Astrocyte (in vitro differentiated cells and primary cell): ENCODE results near the gene ALK. TPM values are rescaled to one million over a fixed set of nuclear protein-coding genes. Genes with fewer than 3 reads are reported as not detected.
"Not testable (repeated sequence)": the region's sequence is repeated elsewhere in the genome, so short reads cannot be mapped to it uniquely, and the experiment has no call there.

ENCODE experiments used
- DNase-seq: peaks from one replicate; pipeline ENCODE4 v3.0.0-alpha.2; 2010; ENCODE audit warnings: low read depth
- FAIRE-seq: peaks from 2 replicates; lab custom pipeline; 2011; peaks lifted over from hg19 to GRCh38; lab: Jason Lieb, UNC
- H2AFZ ChIP-seq: 2 replicates; pipeline ENCODE4 v1.6.0; 2012; ENCODE audit warnings: low read depth, low read length, inconsistent platforms
- H3K27ac ChIP-seq: 2 replicates; pipeline ENCODE4 v1.5.1; 2011; ENCODE audit warnings: low read depth, low read length, inconsistent platforms
- H3K27me3 ChIP-seq: 2 replicates; pipeline ENCODE4 v1.6.0; 2011; ENCODE audit warnings: low read length, inconsistent platforms; ENCODE audit not compliant: insufficient read depth
- H3K36me3 ChIP-seq: 2 replicates; pipeline ENCODE4 v1.5.1; 2011; ENCODE audit warnings: low read length, inconsistent platforms; ENCODE audit not compliant: insufficient read depth
- H3K4me1 ChIP-seq: 2 replicates; pipeline ENCODE4 v1.5.1; 2011; ENCODE audit warnings: low read length, inconsistent platforms; ENCODE audit not compliant: insufficient read depth
- H3K4me2 ChIP-seq: 2 replicates; pipeline ENCODE4 v1.6.0; 2012; ENCODE audit warnings: low read length, inconsistent platforms
- H3K4me3 ChIP-seq: 2 replicates; pipeline ENCODE4 v1.5.1; 2011; ENCODE audit warnings: low read depth, mild to moderate bottlenecking, low read length, inconsistent platforms; ENCODE audit not compliant: insufficient read depth
- H3K79me2 ChIP-seq: 2 replicates; pipeline ENCODE4 v1.6.0; 2012; ENCODE audit warnings: mild to moderate bottlenecking, low read length, inconsistent platforms; ENCODE audit not compliant: insufficient read depth
- H3K9ac ChIP-seq: 2 replicates; pipeline ENCODE4 v1.6.0; 2012; ENCODE audit warnings: mild to moderate bottlenecking, low read length, inconsistent platforms
- H3K9me3 ChIP-seq: 2 replicates; pipeline ENCODE4 v1.5.1; 2012; ENCODE audit warnings: low read depth, mild to moderate bottlenecking, low read length, inconsistent platforms; ENCODE audit not compliant: insufficient read depth
- H4K20me1 ChIP-seq: 2 replicates; pipeline ENCODE4 v1.6.0; 2012; ENCODE audit warnings: low read length, inconsistent platforms; ENCODE audit not compliant: insufficient read depth
- H3K27ac Mint-ChIP-seq: one replicate; pipeline ENCODE4 v1.8.0; 2021; ENCODE audit warnings: mild to moderate bottlenecking, mixed read lengths; ENCODE audit not compliant: unreplicated experiment
- H3K27me3 Mint-ChIP-seq: one replicate; pipeline ENCODE4 v1.8.0; 2021; ENCODE audit warnings: low read depth, mixed read lengths; ENCODE audit not compliant: unreplicated experiment
- H3K36me3 Mint-ChIP-seq: one replicate; pipeline ENCODE4 v1.8.0; 2021; ENCODE audit warnings: low read depth, mixed read lengths; ENCODE audit not compliant: unreplicated experiment
- H3K4me1 Mint-ChIP-seq: one replicate; pipeline ENCODE4 v1.8.0; 2021; ENCODE audit warnings: low read depth, mixed read lengths; ENCODE audit not compliant: unreplicated experiment
- H3K4me3 Mint-ChIP-seq: one replicate; pipeline ENCODE4 v1.8.0; 2021; ENCODE audit warnings: mild to moderate bottlenecking, moderate library complexity, mixed read lengths; ENCODE audit not compliant: unreplicated experiment
- H3K9me3 Mint-ChIP-seq: one replicate; pipeline ENCODE4 v1.8.0; 2021; ENCODE audit warnings: mild to moderate bottlenecking, mixed read lengths; ENCODE audit not compliant: unreplicated experiment
- CTCF ChIP-seq: IDR thresholded peaks from 2 replicates; pipeline ENCODE4 v1.5.1; 2011; ENCODE audit warnings: low read depth, mild to moderate bottlenecking, inconsistent platforms, low read length, moderate library complexity; ENCODE audit not compliant: insufficient read depth
- EZH2 ChIP-seq: IDR thresholded peaks from 2 replicates; pipeline ENCODE4 v1.6.1; 2012; ENCODE audit warnings: mild to moderate bottlenecking, low read length, inconsistent platforms; ENCODE audit not compliant: insufficient read depth
- total RNA-seq: library from RNA; stranded (reverse); gene quantifications from 2 replicates; pipeline ENCODE4 v1.2.1, GENCODE V29; 2021

The ALK gene
- total RNA-seq, 1 donor from 2014 or later: 0.16 TPM

DNA sequence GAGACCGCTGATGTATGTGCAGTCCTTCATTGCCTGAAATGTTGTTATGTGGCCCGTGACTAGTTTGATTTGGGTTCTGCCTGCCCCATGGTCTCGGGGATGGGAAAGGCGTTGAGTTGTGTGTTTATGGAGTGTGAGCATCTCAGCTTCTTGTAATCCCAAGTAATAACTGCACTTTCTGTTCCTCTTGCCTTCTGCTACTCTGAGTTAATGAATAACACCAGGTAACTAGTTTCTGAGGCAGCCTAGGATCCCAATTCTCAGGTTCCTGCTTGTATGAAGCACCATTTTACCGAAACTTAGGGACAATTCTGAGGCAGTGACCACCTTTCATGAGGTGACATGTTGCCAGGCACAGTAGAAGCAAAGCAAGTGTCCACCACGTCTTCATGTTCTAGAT, 170.0 kb downstream of the ALK start:
- H3K4me3 ChIP-seq: no peak overlapping the region
- no peaks in the 10 kb centered on the region for H4K20me1 ChIP-seq
- no peaks in the 10 kb centered on the region for H3K36me3 ChIP-seq
- no peaks in the 10 kb centered on the region for H3K36me3 Mint-ChIP-seq
- no peak overlapping the region for H3K4me3 Mint-ChIP-seq
- no peak overlapping the region for H3K4me2 ChIP-seq
- no peak overlapping the region for H2AFZ ChIP-seq
- peaks cover 8% of the 10 kb centered on the region for H3K27me3 Mint-ChIP-seq
- peaks cover 36% of the 10 kb centered on the region for H3K4me1 ChIP-seq
- H3K79me2 ChIP-seq: no peaks in the 10 kb centered on the region
- no peak overlapping the region for H3K9ac ChIP-seq
- no peak overlapping the region for H3K27ac ChIP-seq
- H3K27me3 ChIP-seq: no peaks in the 10 kb centered on the region
- FAIRE-seq (no peak), DNase-seq (no peak)
- H3K9me3 Mint-ChIP-seq: peaks cover 2% of the 10 kb centered on the region
- no peaks in the 10 kb centered on the region for H3K9me3 ChIP-seq
- peaks cover 10% of the 10 kb centered on the region for H3K4me1 Mint-ChIP-seq
- TF ChIP-seq EZH2 (no peak), CTCF (no peak)
- no peak overlapping the region for H3K27ac Mint-ChIP-seq

GRCh38 chr2:29750463-29750862, 170.9 kb downstream of the ALK start:
- not testable (repeated sequence) for H2AFZ ChIP-seq, H3K4me1 Mint-ChIP-seq, H3K4me3 ChIP-seq, H3K4me2 ChIP-seq, H3K36me3 ChIP-seq, H3K27ac Mint-ChIP-seq, H3K4me3 Mint-ChIP-seq, H3K9ac ChIP-seq, H3K27ac ChIP-seq, H3K27me3 Mint-ChIP-seq, H4K20me1 ChIP-seq, FAIRE-seq, DNase-seq, H3K9me3 ChIP-seq, H3K9me3 Mint-ChIP-seq, H3K27me3 ChIP-seq, H3K36me3 Mint-ChIP-seq, H3K79me2 ChIP-seq
- peaks cover 36% of the 10 kb centered on the region for H3K4me1 ChIP-seq

- Histone ChIP-seq H3K9me3 (no peaks in the 10 kb centered on the region), H3K36me3 (no peaks in the 10 kb centered on the region), H3K9ac (no peak overlapping the region), H3K27me3 (no peaks in the 10 kb centered on the region), H3K4me2 (no peak overlapping the region), H3K4me1 (peaks cover 36% of the 10 kb centered on the region), H2AFZ (no peak overlapping the region), H3K27ac (no peak overlapping the region), H4K20me1 (no peaks in the 10 kb centered on the region), H3K79me2 (no peaks in the 10 kb centered on the region), H3K4me3 (no peak overlapping the region)
- FAIRE-seq (no peak), DNase-seq (no peak)
- Mint-ChIP-seq H3K4me1 (peaks cover 10% of the 10 kb centered on the region), H3K27ac (no peak overlapping the region), H3K36me3 (no peaks in the 10 kb centered on the region), H3K27me3 (peaks cover 10% of the 10 kb centered on the region), H3K9me3 (peaks cover 2% of the 10 kb centered on the region), H3K4me3 (no peak overlapping the region)
- TF ChIP-seq CTCF (no peak), EZH2 (no peak)
Measured at GRCh38 chr2:29749843-29750242, 171.5 kb downstream of the ALK start.
